Activated CD4-positive, alpha-beta T cell treated with anti-CD3 and anti-CD28 coated beads, Interleukin-2, amount 10 ng/mL, durations not matched to agents 7 days and 5 days (primary cell): ENCODE data around the gene BHMT. TPM values are rescaled to one million over a fixed set of nuclear protein-coding genes. Genes with fewer than 3 reads are reported as not detected.

Experiments used
- CTCF ChIA-PET: fragments of 350-600 bp; sonication (Branson Sonifier 250); formaldehyde crosslinking; loops from one replicate; lab custom pipeline; 2021; ENCODE audit warnings: antibody characterized with exemption; lab: Charles Lee
- POLR2A ChIA-PET: fragments of 350-600 bp; sonication (Branson Sonifier 250); formaldehyde crosslinking; loops from one replicate; lab custom pipeline; 2021; ENCODE audit warnings: antibody characterized with exemption; lab: Charles Lee
- DNase-seq: peaks from one replicate; pipeline ENCODE4 v3.0.0-alpha.2; 2020
- H3K27ac Mint-ChIP-seq: one replicate; pipeline ENCODE4 v1.8.0; 2021; ENCODE audit warnings: mild to moderate bottlenecking, moderate library complexity, mixed read lengths
- H3K27me3 Mint-ChIP-seq: one replicate; pipeline ENCODE4 v1.8.0; 2021; ENCODE audit warnings: mixed read lengths
- H3K36me3 Mint-ChIP-seq: one replicate; pipeline ENCODE4 v1.8.0; 2021; ENCODE audit warnings: low read depth, mixed read lengths
- H3K4me1 Mint-ChIP-seq: one replicate; pipeline ENCODE4 v1.8.0; 2021; ENCODE audit warnings: mixed read lengths
- H3K4me3 Mint-ChIP-seq: one replicate; pipeline ENCODE4 v1.8.0; 2021; ENCODE audit warnings: mild to moderate bottlenecking, moderate library complexity, mixed read lengths
- H3K9me3 Mint-ChIP-seq: one replicate; pipeline ENCODE4 v1.8.0; 2021; ENCODE audit warnings: mixed read lengths
- total RNA-seq, 2 experiments: library from RNA; stranded (reverse); gene quantifications; one replicate each; pipeline ENCODE4 v1.2.3, GENCODE V29; 2021

The BHMT gene, protein sequence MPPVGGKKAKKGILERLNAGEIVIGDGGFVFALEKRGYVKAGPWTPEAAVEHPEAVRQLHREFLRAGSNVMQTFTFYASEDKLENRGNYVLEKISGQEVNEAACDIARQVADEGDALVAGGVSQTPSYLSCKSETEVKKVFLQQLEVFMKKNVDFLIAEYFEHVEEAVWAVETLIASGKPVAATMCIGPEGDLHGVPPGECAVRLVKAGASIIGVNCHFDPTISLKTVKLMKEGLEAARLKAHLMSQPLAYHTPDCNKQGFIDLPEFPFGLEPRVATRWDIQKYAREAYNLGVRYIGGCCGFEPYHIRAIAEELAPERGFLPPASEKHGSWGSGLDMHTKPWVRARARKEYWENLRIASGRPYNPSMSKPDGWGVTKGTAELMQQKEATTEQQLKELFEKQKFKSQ
- total RNA-seq = not detected

DNA sequence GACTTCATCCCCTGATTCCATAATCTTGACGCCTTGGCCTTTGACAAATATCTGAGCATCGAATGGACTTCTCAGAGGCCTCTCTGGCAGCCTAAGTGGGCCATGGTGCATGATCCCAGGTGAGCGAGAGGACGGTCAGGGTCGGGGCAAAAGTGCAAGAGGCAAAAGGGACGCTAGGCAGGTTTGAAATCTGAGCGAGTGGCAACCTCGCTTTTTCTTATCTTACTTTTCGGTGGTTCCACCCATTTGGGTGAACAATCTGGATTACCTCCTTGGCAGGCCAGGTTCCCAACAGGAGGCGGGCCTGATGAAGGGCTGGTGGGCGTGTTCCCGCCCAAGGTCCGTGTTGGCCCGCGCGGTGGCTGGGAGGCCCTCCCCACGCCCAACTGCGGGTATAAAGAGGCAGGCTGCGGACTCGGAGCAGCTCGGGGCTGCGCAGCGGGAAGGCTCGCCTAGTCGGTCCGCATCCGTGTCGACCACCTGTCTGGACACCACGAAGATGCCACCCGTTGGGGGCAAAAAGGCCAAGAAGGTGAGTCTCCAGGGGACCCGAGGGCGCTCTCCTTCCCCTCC is at the start of gene BHMT:
BHMT (plus strand) TSS at position 423 of the 573 bp plus-strand sequence; CDS start at position 500, 77 bp downstream.
- Mint-ChIP-seq H3K27me3 (peaks cover 68% of the 10 kb centered on the region), H3K36me3 (peaks cover 2% of the 10 kb centered on the region), H3K4me1 (no peaks in the 10 kb centered on the region), H3K9me3 (no peaks in the 10 kb centered on the region), H3K27ac (no peak within 1 kb of the TSS), H3K4me3 (no peak within 1 kb of the TSS)
- ChIA-PET POLR2A (no interaction called here), CTCF (no interaction called here)
- no peak for DNase-seq

DNA sequence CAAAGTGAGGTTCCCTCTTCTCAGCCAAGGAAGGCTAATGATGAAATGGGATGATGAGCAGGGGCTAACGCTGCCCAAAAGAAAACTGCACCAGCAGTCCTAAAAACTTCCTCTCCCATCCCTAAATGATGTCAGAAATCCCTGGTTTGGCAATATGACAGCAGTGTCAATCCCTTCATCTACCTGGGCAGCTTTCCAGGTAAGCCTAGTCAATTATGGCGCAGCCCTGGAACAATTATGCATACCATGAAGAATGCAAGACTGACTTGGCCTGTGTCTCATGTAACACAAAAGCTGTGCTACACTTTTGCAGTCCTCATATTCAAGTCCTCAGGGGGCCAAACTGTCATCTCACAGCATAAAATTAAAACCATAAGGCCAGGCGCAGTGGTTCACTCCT is 49.2 kb upstream of the BHMT start:
- Mint-ChIP-seq H3K27ac (no peak overlapping the region), H3K9me3 (no peaks in the 10 kb centered on the region), H3K36me3 (no peaks in the 10 kb centered on the region), H3K27me3 (peaks cover 15% of the 10 kb centered on the region), H3K4me1 (no peaks in the 10 kb centered on the region), H3K4me3 (no peak overlapping the region)
- DNase-seq = no peak
- POLR2A ChIA-PET = no interaction called here
- CTCF ChIA-PET = no interaction called here

DNA sequence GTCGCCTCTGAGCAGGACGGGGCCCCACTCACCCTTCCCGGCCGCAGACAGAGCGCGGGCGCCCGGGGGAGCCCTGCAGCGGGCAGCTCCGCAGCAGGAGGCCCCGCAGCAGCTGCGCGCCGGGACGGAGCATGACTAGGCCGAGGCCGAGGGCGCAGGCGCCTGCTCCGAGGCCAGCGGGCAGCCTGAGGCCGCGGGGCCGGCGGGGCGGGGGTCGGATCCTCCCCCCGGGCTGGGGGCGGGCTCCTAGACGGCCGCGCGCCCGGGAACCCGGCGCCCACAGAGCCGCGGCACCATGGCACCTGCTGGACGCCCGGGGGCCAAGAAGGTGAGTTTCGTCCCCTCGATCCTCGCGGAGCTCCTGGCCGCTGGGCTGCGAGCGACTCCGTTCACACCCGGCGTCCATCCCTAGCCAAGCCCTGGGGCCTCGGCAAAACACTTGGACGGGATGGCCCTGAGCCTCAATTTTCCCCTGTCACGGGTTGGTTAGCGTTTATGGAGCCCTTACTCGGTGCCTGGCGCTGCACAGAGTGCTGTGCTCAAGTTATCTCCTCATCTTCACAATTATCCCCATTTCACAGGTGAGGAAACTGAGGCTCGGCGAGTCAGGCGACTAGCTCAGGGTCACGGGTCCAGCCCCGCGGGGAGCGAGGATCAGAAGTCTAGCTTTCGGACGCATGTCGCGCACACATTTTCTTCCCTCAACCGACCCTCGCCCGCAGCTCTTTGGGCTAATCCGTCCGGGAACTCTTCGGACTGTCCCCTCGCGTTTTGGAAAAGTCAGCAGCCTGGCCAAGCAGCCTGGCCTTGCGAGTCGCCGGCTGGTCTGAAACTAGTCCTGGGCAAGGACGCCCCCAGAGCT is 41.9 kb upstream of the BHMT start, which contains the start of the genes BHMT2 and DMGDH:
BHMT2 (plus strand) TSS at position 280 of the 862 bp plus-strand sequence; CDS start at position 296, 16 bp downstream.
DMGDH (minus strand) TSS at position 187 of the 862 bp plus-strand sequence; CDS start at position 133, 54 bp downstream.
- H3K4me1 Mint-ChIP-seq = peaks cover 3% of the 10 kb centered on the region
- POLR2A ChIA-PET = no interaction called here
- H3K9me3 Mint-ChIP-seq = peaks cover 2% of the 10 kb centered on the region
- H3K27me3 Mint-ChIP-seq = peaks cover 46% of the 10 kb centered on the region
- no peaks in the 10 kb centered on the region for H3K36me3 Mint-ChIP-seq
- no peak within 1 kb of the TSS for H3K27ac Mint-ChIP-seq
- DNase-seq = no peak
- H3K4me3 Mint-ChIP-seq = no peak within 1 kb of the TSS
- CTCF ChIA-PET = no interaction called here

DNA sequence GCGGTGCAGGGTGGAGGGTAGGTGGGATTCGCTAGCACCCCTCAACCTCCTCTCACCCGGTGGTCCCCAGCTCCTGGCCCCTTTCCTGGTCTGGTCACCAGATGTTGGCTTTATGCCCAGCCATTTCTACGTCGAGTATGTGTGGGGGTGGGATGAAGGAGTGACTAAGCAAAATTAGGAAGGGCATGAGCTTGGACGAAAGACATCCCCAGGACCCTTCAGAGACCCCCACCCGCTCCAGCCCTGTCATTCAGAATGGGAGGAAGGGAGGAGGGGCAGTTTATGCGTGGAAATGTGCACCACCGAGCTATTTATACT is 41.3 kb upstream of the BHMT start:
- Mint-ChIP-seq H3K9me3 (peaks cover 2% of the 10 kb centered on the region), H3K36me3 (no peaks in the 10 kb centered on the region), H3K27me3 (peaks cover 46% of the 10 kb centered on the region), H3K4me1 (peaks cover 3% of the 10 kb centered on the region), H3K4me3 (no peak overlapping the region), H3K27ac (no peak overlapping the region)
- CTCF ChIA-PET = no interaction called here
- DNase-seq = no peak
- POLR2A ChIA-PET = no interaction called here

DNA sequence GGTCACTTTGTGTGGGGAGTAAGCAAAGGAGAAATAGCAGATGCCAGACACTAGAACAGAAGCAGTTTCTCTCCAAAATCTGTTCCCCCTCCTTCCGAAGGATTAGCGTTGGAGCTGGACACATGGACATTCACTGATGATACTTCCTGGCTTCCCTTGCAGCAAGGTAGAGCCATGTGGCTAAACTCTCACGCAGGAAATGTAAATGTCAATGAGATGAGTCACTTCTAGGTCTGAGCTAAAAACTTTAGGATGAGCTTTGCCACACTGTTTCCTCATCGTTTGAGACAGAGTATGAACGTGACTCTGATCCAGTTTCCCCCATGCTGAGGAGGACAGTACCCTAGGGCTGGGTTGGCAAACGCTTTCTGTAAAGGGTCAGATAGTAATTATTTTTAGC is 37.0 kb upstream of the BHMT start:
- POLR2A ChIA-PET = no interaction called here
- Mint-ChIP-seq H3K27me3 (peaks cover 27% of the 10 kb centered on the region), H3K4me1 (peaks cover 3% of the 10 kb centered on the region), H3K4me3 (no peak overlapping the region), H3K9me3 (peaks cover 2% of the 10 kb centered on the region), H3K36me3 (no peaks in the 10 kb centered on the region), H3K27ac (no peak overlapping the region)
- no peak for DNase-seq
- CTCF ChIA-PET = interaction anchor here (1.6 kb wide), 1 partner anchor 14 kb away, joined by 5 read pairs; no protein-coding TSS in a partner anchor

DNA sequence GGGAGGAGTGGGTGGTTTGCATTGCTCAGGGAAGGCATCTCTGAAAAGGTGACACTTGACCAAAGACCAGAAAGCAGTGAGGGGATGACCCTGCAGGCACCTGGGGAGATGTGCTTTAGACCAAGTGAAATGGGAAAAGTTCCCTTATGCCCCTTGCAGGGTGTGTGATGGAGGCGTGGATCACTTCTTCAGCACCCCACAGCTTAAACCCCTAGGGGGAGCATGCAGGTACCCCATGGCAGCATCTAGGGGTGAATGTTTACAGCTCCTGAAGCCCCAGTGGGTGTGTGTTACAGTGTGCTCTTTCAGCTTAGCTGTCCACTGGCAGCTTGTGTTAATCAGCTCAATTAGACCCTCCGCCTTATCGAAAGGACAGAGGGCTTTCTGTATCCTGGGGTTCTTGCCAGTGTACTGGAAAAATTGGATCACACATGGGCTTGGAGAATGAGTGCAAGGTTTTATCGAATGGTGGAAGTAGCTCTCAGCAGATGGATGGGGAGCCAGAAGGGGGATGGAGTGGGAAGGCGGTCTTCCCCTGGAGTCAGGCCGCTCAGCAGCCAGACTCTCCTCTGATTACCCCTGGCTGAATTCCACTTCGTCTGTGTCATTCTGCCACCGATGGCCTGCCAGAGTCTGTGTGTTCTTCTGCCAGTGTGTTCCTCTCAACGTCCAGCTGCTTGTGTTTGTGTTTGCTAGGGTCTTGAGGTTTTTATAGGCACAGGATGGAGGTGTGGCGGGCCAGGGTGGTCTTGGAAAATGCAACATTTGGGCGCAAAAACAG is 35.8 kb upstream of the BHMT start:
- ChIA-PET POLR2A (no interaction called here), CTCF (no interaction called here)
- H3K27me3 Mint-ChIP-seq = peaks cover 18% of the 10 kb centered on the region
- no peaks in the 10 kb centered on the region for H3K36me3 Mint-ChIP-seq
- H3K9me3 Mint-ChIP-seq = peaks cover 2% of the 10 kb centered on the region
- H3K4me3 Mint-ChIP-seq = no peak overlapping the region
- DNase-seq = no peak
- no peak overlapping the region for H3K27ac Mint-ChIP-seq
- H3K4me1 Mint-ChIP-seq = no peaks in the 10 kb centered on the region

DNA sequence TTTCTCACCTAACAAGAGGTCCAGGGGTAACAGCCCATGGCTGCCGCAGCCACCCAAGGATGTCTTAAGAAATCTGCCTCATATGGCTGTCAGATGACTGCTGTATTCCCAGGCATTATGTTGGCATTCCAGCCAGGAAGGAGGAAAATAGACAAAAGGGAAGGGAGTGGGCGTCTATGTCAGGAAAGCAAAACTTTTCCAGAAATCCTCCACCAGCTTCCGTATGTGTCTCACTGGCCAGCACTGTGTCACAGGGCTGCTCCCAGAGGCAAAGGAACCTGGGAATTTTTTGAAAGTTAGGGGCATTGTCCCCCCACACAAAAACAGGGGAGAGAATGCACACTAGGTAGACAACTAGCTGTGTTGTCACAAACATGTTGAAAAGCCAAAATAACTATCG is 34.8 kb upstream of the BHMT start:
- CTCF ChIA-PET = no interaction called here

DNA sequence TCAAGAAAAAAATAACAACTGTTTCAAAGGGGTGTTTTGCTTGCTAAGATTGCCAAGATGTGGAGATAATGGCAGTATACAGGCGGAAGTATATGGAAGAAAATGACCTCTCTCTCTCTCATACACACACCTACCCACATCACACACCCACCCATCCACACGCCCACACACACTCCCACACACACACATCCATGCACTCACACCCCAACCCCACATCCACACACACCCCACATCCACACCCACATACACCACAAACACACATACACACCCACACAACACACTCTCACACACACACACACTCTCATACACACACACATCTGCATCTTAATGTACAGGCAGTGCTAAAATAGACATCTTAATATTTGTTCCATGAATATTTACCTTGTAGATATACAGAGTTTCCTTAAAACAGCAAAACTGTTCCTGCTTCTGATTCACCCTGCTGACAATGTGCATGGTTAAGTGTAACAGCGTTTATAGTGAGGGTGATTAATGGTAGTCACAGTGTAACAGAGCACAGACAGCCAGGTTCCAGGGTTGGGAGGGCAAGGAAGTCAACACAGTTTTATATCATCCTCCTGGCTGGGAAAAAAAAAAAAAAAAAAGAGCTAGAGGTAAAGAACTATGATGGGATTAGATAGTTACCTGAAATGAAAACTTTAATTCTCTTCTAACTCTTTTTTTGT is 33.8 kb upstream of the BHMT start:
- no peaks in the 10 kb centered on the region for H3K4me1 Mint-ChIP-seq
- H3K27ac Mint-ChIP-seq = no peak overlapping the region
- no peak for DNase-seq
- CTCF ChIA-PET = interaction anchor here (1.0 kb wide), 1 partner anchor 11 kb away, joined by 3 read pairs; no protein-coding TSS in a partner anchor
- H3K4me3 Mint-ChIP-seq = no peak overlapping the region
- H3K27me3 Mint-ChIP-seq = peaks cover 2% of the 10 kb centered on the region
- H3K9me3 Mint-ChIP-seq = no peaks in the 10 kb centered on the region
- no peaks in the 10 kb centered on the region for H3K36me3 Mint-ChIP-seq
- POLR2A ChIA-PET = no interaction called here

More for the DNA sequence above, 34.8 kb upstream of the BHMT start:
- POLR2A ChIA-PET = no interaction called here
- Mint-ChIP-seq H3K27ac (no peak overlapping the region), H3K4me3 (no peak overlapping the region), H3K36me3 (no peaks in the 10 kb centered on the region), H3K27me3 (peaks cover 9% of the 10 kb centered on the region), H3K4me1 (no peaks in the 10 kb centered on the region), H3K9me3 (peaks cover 2% of the 10 kb centered on the region)
- no peak for DNase-seq

DNA sequence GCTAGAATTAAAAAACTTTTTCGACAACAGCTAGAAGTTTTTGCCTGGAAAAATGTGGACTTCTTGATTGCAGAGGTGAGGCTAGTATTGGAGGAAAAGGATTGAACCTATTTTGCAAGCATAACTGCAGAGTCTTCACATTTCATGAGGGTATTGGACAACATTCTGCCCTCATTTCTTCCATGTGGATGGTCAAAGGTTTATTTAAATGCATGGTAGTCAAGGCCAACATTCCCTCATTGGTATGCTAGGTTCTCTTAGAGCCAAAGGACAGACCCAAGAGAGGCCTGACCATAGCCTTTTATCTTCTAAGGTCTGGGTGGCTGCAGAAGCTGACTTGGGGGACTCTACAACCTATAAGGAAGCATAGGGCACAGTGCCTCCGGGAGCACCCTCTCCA is 30.8 kb upstream of the BHMT start:
- POLR2A ChIA-PET = no interaction called here
- no peak for DNase-seq
- Mint-ChIP-seq H3K27me3 (no peaks in the 10 kb centered on the region), H3K4me3 (no peak overlapping the region), H3K36me3 (no peaks in the 10 kb centered on the region), H3K9me3 (no peaks in the 10 kb centered on the region), H3K4me1 (no peaks in the 10 kb centered on the region), H3K27ac (no peak overlapping the region)
- CTCF ChIA-PET = no interaction called here

DNA sequence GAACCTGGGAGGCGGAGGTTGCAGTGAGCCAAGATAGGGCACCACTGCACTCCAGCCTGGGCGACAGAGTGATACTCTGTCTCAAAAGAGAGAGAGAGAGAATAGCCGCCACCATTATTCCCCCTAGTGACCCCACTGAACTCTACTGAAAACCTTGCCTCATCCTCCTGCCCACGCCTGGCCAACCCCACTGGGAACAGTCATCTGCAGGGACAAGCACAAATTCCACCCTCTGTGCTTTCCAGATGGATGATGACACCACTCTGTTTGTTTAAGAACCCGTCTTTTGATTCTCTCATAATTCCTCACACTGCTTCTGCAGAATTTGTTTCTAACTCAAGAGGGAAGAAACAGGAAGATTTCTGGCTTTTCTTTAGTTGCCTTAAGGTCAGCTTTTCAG is 29.8 kb upstream of the BHMT start:
- no peaks in the 10 kb centered on the region for H3K27me3 Mint-ChIP-seq
- H3K36me3 Mint-ChIP-seq = no peaks in the 10 kb centered on the region
- no peak overlapping the region for H3K27ac Mint-ChIP-seq
- no peak overlapping the region for H3K4me3 Mint-ChIP-seq
- ChIA-PET POLR2A (no interaction called here), CTCF (no interaction called here)
- H3K4me1 Mint-ChIP-seq = no peaks in the 10 kb centered on the region
- no peaks in the 10 kb centered on the region for H3K9me3 Mint-ChIP-seq
- DNase-seq = no peak

DNA sequence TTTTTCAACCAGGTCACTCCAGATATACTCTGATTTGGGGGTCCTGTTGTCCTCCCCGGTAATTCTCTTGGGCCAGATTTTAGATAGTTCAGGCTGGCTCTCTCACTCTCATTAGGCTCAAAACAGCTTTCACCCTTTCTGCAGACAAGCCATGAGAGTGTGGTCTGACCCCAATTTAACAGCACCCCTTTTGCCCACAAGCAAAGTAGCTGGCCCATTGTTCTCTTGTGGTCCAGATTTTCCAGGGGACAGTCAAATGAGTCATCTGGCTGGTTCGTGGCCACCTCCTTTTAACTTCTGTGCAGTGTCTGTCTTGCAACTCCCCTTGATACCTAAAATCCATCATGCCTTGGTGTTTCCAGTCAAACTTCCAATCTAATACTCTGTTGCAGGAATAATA is 25.5 kb upstream of the BHMT start:
- no peaks in the 10 kb centered on the region for H3K4me1 Mint-ChIP-seq
- no peaks in the 10 kb centered on the region for H3K36me3 Mint-ChIP-seq
- DNase-seq = no peak
- H3K4me3 Mint-ChIP-seq = no peak overlapping the region
- POLR2A ChIA-PET = no interaction called here
- no peaks in the 10 kb centered on the region for H3K27me3 Mint-ChIP-seq
- no peak overlapping the region for H3K27ac Mint-ChIP-seq
- H3K9me3 Mint-ChIP-seq = no peaks in the 10 kb centered on the region
- CTCF ChIA-PET = no interaction called here

DNA sequence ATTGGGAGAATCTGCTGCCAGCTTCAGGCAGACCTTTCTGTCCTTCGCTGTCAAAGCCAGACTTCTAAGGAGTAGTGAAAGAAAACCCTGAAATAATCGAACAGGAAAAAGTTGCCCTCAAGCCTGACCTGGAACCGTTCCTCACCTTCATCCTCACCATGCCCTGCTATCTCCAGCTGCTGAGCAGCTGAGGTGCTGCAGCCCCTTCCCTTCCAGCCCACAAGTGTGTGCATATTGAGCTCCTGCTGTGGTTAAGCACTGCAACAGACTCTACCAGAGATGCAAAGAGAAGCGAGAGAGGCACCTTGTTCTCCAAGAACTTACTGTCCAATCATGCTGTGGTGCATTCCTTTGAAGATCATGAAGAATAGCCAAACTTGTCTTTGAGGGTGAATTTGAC is 23.1 kb upstream of the BHMT start:
- Mint-ChIP-seq H3K36me3 (no peaks in the 10 kb centered on the region), H3K4me1 (no peaks in the 10 kb centered on the region), H3K9me3 (no peaks in the 10 kb centered on the region), H3K27me3 (no peaks in the 10 kb centered on the region), H3K27ac (no peak overlapping the region), H3K4me3 (no peak overlapping the region)
- DNase-seq = no peak
- ChIA-PET POLR2A (no interaction called here), CTCF (no interaction called here)
